ENCODE measurements around the gene TADA2A. TPM values are rescaled to one million over a fixed set of nuclear protein-coding genes. Genes with fewer than 3 reads are reported as not detected.
"Not testable (repeated sequence)": the region's sequence is repeated elsewhere in the genome, so short reads cannot be mapped to it uniquely, and the experiment has no call there.

The TADA2A gene
- total and polyA plus RNA-seq, 2 experiments from 2014 or later = 16.1 to 20.6 TPM

GRCh38 chr17:37429453-37429852 lies 22.8 kb downstream of the TADA2A start:
- H3K27ac ChIP-seq = no peak overlapping the region
- DNase-seq (ENCODE audit: low read depth in 1 of 2, low spot score in 1 of 2) = no peak
- peaks cover 37% of the 10 kb centered on the region for H3K36me3 ChIP-seq
- no peaks in the 10 kb centered on the region for H3K4me1 ChIP-seq (ENCODE audit: low read depth)
- no peaks in the 10 kb centered on the region for H3K27me3 ChIP-seq
- no peak overlapping the region for H3K4me3 ChIP-seq
- no peak for TF ChIP-seq CTCF (IDR thresholded peaks at IDR 0.05; ENCODE audit: low read depth, low read length)
- H3K9me3 ChIP-seq (ENCODE audit: low read depth) = no peaks in the 10 kb centered on the region

GRCh38 chr17:37430051-37430627 lies 23.5 kb downstream of the TADA2A start:
- DNase-seq (ENCODE audit: low read depth in 1 of 2, low spot score in 1 of 2) = peak in 1 of 2 donors; percentile 27

GRCh38 chr17:37432671-37433070 lies 26.0 kb downstream of the TADA2A start:
- Histone ChIP-seq H3K27me3 (no peaks in the 10 kb centered on the region), H3K27ac (no peak overlapping the region), H3K4me3 (no peak overlapping the region), H3K36me3 (peaks cover 15% of the 10 kb centered on the region), H3K9me3 (ENCODE audit: low read depth) (no peaks in the 10 kb centered on the region), H3K4me1 (ENCODE audit: low read depth) (no peaks in the 10 kb centered on the region)
- no peak for DNase-seq (ENCODE audit: low read depth in 1 of 2, low spot score in 1 of 2)
- TF ChIP-seq CTCF (IDR thresholded peaks at IDR 0.05; ENCODE audit: low read depth, low read length) = no peak

More at GRCh38 chr17:37430051-37430627, 23.5 kb downstream of the TADA2A start:
- H3K27me3 ChIP-seq = no peaks in the 10 kb centered on the region
- no peak overlapping the region for H3K4me3 ChIP-seq
- TF ChIP-seq CTCF (IDR thresholded peaks at IDR 0.05; ENCODE audit: low read depth, low read length) = no peak
- peaks cover 30% of the 10 kb centered on the region for H3K36me3 ChIP-seq
- no peaks in the 10 kb centered on the region for H3K4me1 ChIP-seq (ENCODE audit: low read depth)
- no peak overlapping the region for H3K27ac ChIP-seq
- H3K9me3 ChIP-seq (ENCODE audit: low read depth) = no peaks in the 10 kb centered on the region

GRCh38 chr17:37438141-37438540 lies 31.5 kb downstream of the TADA2A start:
- Histone ChIP-seq H3K36me3 (peaks cover 11% of the 10 kb centered on the region), H3K27me3 (no peaks in the 10 kb centered on the region), H3K4me1 (ENCODE audit: low read depth) (no peaks in the 10 kb centered on the region), H3K27ac (no peak overlapping the region), H3K9me3 (ENCODE audit: low read depth) (no peaks in the 10 kb centered on the region), H3K4me3 (no peak overlapping the region)
- DNase-seq (ENCODE audit: low read depth in 1 of 2, low spot score in 1 of 2) = no peak
- TF ChIP-seq CTCF (IDR thresholded peaks at IDR 0.05; ENCODE audit: low read depth, low read length) = peak; percentile 28

GRCh38 chr17:37440424-37440823 lies 33.7 kb downstream of the TADA2A start:
- peaks cover 26% of the 10 kb centered on the region for H3K36me3 ChIP-seq
- no peak for TF ChIP-seq CTCF (IDR thresholded peaks at IDR 0.05; ENCODE audit: low read depth, low read length)

GRCh38 chr17:37441369-37442014 lies 34.8 kb downstream of the TADA2A start:
- H3K36me3 ChIP-seq = peaks cover 26% of the 10 kb centered on the region
- H3K4me3 ChIP-seq, H3K27ac ChIP-seq: not testable (repeated sequence)

More at GRCh38 chr17:37440424-37440823, 33.7 kb downstream of the TADA2A start:
- no peaks in the 10 kb centered on the region for H3K9me3 ChIP-seq (ENCODE audit: low read depth)
- DNase-seq (ENCODE audit: low read depth in 1 of 2, low spot score in 1 of 2) = no peak
- no peak overlapping the region for H3K4me3 ChIP-seq
- H3K4me1 ChIP-seq (ENCODE audit: low read depth) = no peaks in the 10 kb centered on the region
- no peaks in the 10 kb centered on the region for H3K27me3 ChIP-seq
- H3K27ac ChIP-seq = no peak overlapping the region

More at GRCh38 chr17:37441369-37442014, 34.8 kb downstream of the TADA2A start:
- H3K27me3 ChIP-seq; DNase-seq (ENCODE audit: low read depth in 1 of 2, low spot score in 1 of 2); H3K4me1 ChIP-seq (ENCODE audit: low read depth); H3K9me3 ChIP-seq (ENCODE audit: low read depth): not testable (repeated sequence)
